Spleen (tissue), 7 donors: ENCODE data around the gene ADGRA1.

Source experiments
- CTCF ChIP-seq, 11 experiments: fragments of 200-600 bp in 7 of 11; fragments of 450-650 bp in 4 of 11; sonication (generic) in 4 of 11; IDR thresholded peaks in 8 of 11; conservative IDR thresholded peaks in 3 of 11; 1 replicate in 7 of 11; 2 replicates in 4 of 11; pipeline versions ENCODE4 v1.4.0 to v1.8.0; 2016 to 2021; ENCODE audit warnings: antibody characterized with exemption in 11 of 11, inconsistent platforms in 4 of 11, mild to moderate bottlenecking in 1 of 11
- POLR2A ChIP-seq, 3 donors: fragments of 450-650 bp; IDR thresholded peaks; one replicate each; pipeline ENCODE4 v1.5.1; 2017; ENCODE audit warnings: antibody characterized with exemption in 3 of 3, mild to moderate bottlenecking in 1 of 3
- donor health status: DM: no; HTN: no; CAD: no; lungs with moderate emphysema.
- donor health status: DM: no; HTN: no; CAD: no.
- donor health status: DM: no; HTN: no; CAD: no.

DNA sequence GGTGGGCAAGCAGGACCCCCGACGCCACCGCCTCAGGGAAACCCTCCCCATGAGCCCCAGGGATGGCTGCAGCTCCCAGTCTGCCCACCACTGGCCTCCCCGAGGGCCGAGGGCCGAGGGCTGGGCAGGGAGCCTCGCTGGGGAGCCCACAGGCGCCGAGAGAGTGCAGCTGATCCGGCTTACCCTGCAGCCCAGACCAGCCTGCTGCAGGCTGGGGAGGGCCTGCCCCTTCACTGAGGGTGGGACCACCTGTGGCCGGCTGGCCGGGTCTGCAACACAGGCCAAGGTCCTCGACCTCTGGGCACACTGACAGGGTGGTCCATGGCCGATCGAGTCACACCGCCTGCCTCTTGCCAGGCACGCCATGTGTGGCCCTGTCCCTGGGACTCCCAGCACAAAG lies 27.3 kb upstream of the ADGRA1 start:
- TF ChIP-seq CTCF (IDR thresholded peaks at IDR 0.05 in 8 of 11, conservative IDR thresholded peaks at IDR 0.05 in 3 of 11): no peak
- TF ChIP-seq POLR2A (IDR thresholded peaks at IDR 0.05): no peak
